Activated CD4-positive, alpha-beta T cell treated with anti-CD3 and anti-CD28 coated beads, Interleukin-2, amount 10 ng/mL, durations not matched to agents 24 days and 14 days (primary cell): ENCODE data around the gene C20orf96. TPM values are rescaled to one million over a fixed set of nuclear protein-coding genes. Genes with fewer than 3 reads are reported as not detected.
"Not testable (repeated sequence)": the region's sequence is repeated elsewhere in the genome, so short reads cannot be mapped to it uniquely, and the experiment has no call there.

Experiments used
- DNase-seq: peaks from one replicate; pipeline ENCODE4 v3.0.0; 2022
- H3K27ac Mint-ChIP-seq: one replicate; pipeline ENCODE4 v1.8.0; 2022; ENCODE audit warnings: mild to moderate bottlenecking, mixed read lengths
- H3K27me3 Mint-ChIP-seq: one replicate; pipeline ENCODE4 v1.8.0; 2022; ENCODE audit warnings: mixed read lengths
- H3K36me3 Mint-ChIP-seq: one replicate; pipeline ENCODE4 v1.8.0; 2022; ENCODE audit warnings: low read depth, mild to moderate bottlenecking, mixed read lengths
- H3K4me1 Mint-ChIP-seq: one replicate; pipeline ENCODE4 v1.8.0; 2021; ENCODE audit warnings: mixed read lengths
- H3K4me3 Mint-ChIP-seq: one replicate; pipeline ENCODE4 v1.8.0; 2022; ENCODE audit warnings: mild to moderate bottlenecking, moderate library complexity, mixed read lengths
- H3K9me3 Mint-ChIP-seq: one replicate; pipeline ENCODE4 v1.8.0; 2021; ENCODE audit warnings: mixed read lengths
- intact Hi-C: fragments of 100-400 bp; cut with micrococcal nuclease; formaldehyde crosslinking; loops from one replicate; pipeline ENCODE4 v1.15.1; 2023
- total RNA-seq: library from RNA; stranded (reverse); gene quantifications from 2 replicates; pipeline ENCODE4 v1.2.3, GENCODE V29; 2022

C20orf96 gene
- total RNA-seq, 1 donor from 2014 or later: 6.7 TPM

GRCh38 chr20:258963-259362, 31.6 kb downstream of the C20orf96 start:
- Mint-ChIP-seq H3K27ac (no peak overlapping the region), H3K4me3 (no peak overlapping the region)
- intact Hi-C loops: no loop called here

GRCh38 chr20:258269-258858, 32.2 kb downstream of the C20orf96 start:
- H3K27ac Mint-ChIP-seq: no peak overlapping the region
- intact Hi-C loops: no loop called here

More at GRCh38 chr20:258963-259362, 31.6 kb downstream of the C20orf96 start:
- H3K27me3 Mint-ChIP-seq: peaks cover 6% of the 10 kb centered on the region
- no peaks in the 10 kb centered on the region for H3K36me3 Mint-ChIP-seq
- no peak for DNase-seq
- peaks cover 13% of the 10 kb centered on the region for H3K4me1 Mint-ChIP-seq
- H3K9me3 Mint-ChIP-seq: no peaks in the 10 kb centered on the region

GRCh38 chr20:257419-257818, 33.1 kb downstream of the C20orf96 start, which contains the start of gene DEFB132:
Gene DEFB132 (plus strand): TSS chr20:257724. CDS start chr20:257779, 55 bp downstream.
- peaks cover 6% of the 10 kb centered on the region for H3K27me3 Mint-ChIP-seq
- no peak for DNase-seq
- H3K36me3 Mint-ChIP-seq: no peaks in the 10 kb centered on the region
- no peak within 1 kb of the TSS for H3K27ac Mint-ChIP-seq
- H3K4me3 Mint-ChIP-seq: no peak within 1 kb of the TSS
- intact Hi-C loops: no loop called here
- peaks cover 13% of the 10 kb centered on the region for H3K4me1 Mint-ChIP-seq
- H3K9me3 Mint-ChIP-seq: no peaks in the 10 kb centered on the region

More at GRCh38 chr20:258269-258858, 32.2 kb downstream of the C20orf96 start:
- DNase-seq: no peak
- no peak overlapping the region for H3K4me3 Mint-ChIP-seq
- no peaks in the 10 kb centered on the region for H3K36me3 Mint-ChIP-seq
- no peaks in the 10 kb centered on the region for H3K9me3 Mint-ChIP-seq
- peaks cover 6% of the 10 kb centered on the region for H3K27me3 Mint-ChIP-seq
- H3K4me1 Mint-ChIP-seq: peaks cover 13% of the 10 kb centered on the region

GRCh38 chr20:253447-253846, 37.1 kb downstream of the C20orf96 start:
- peaks cover 10% of the 10 kb centered on the region for H3K4me1 Mint-ChIP-seq
- intact Hi-C loops: not testable (repeated sequence)

GRCh38 chr20:252801-253200, 37.7 kb downstream of the C20orf96 start:
- no peaks in the 10 kb centered on the region for H3K9me3 Mint-ChIP-seq
- peaks cover 4% of the 10 kb centered on the region for H3K27me3 Mint-ChIP-seq
- intact Hi-C loops: no loop called here
- no peak for DNase-seq
- H3K36me3 Mint-ChIP-seq: no peaks in the 10 kb centered on the region
- no peak overlapping the region for H3K4me3 Mint-ChIP-seq
- no peak overlapping the region for H3K27ac Mint-ChIP-seq
- H3K4me1 Mint-ChIP-seq: peaks cover 7% of the 10 kb centered on the region

More at GRCh38 chr20:253447-253846, 37.1 kb downstream of the C20orf96 start:
- not testable (repeated sequence) for H3K36me3 Mint-ChIP-seq, H3K9me3 Mint-ChIP-seq, H3K27me3 Mint-ChIP-seq, DNase-seq, H3K4me3 Mint-ChIP-seq
- peak overlapping the region; percentile 49 for H3K27ac Mint-ChIP-seq

GRCh38 chr20:251354-251753, 39.2 kb downstream of the C20orf96 start:
- Mint-ChIP-seq H3K9me3 (peaks cover 5% of the 10 kb centered on the region), H3K4me1 (peaks cover 7% of the 10 kb centered on the region), H3K27me3 (no peaks in the 10 kb centered on the region), H3K4me3 (no peak overlapping the region), H3K27ac (no peak overlapping the region), H3K36me3 (no peaks in the 10 kb centered on the region)
- no peak for DNase-seq
- intact Hi-C loops: no loop called here

GRCh38 chr20:242905-243304, 47.6 kb downstream of the C20orf96 start:
- DNase-seq: no peak
- H3K4me3 Mint-ChIP-seq: no peak overlapping the region
- peaks cover 5% of the 10 kb centered on the region for H3K9me3 Mint-ChIP-seq
- H3K27me3 Mint-ChIP-seq: peaks cover 9% of the 10 kb centered on the region
- peaks cover 8% of the 10 kb centered on the region for H3K4me1 Mint-ChIP-seq
- no peaks in the 10 kb centered on the region for H3K36me3 Mint-ChIP-seq
- no peak overlapping the region for H3K27ac Mint-ChIP-seq
- intact Hi-C loops: no loop called here

- Mint-ChIP-seq H3K36me3 (no peaks in the 10 kb centered on the region), H3K4me3 (peak overlapping the region; percentile 72), H3K27me3 (peaks cover 2% of the 10 kb centered on the region), H3K4me1 (peaks cover 19% of the 10 kb centered on the region), H3K9me3 (no peaks in the 10 kb centered on the region), H3K27ac (peak overlapping the region; percentile 82)
- DNase-seq: no peak
- intact Hi-C loops: loop anchor here (1.0 to 2.0 kb wide), 3 partner anchors 29 to 87 kb away; partner anchors contain the start of gene SOX12
Observed at GRCh38 chr20:237929-238328, 52.6 kb downstream of the C20orf96 start.

GRCh38 chr20:237489-237888, 53.1 kb downstream of the C20orf96 start:
- Mint-ChIP-seq H3K27ac (peak overlapping the region; percentile 82), H3K36me3 (no peaks in the 10 kb centered on the region), H3K4me3 (peak overlapping the region; percentile 72), H3K9me3 (no peaks in the 10 kb centered on the region), H3K27me3 (no peaks in the 10 kb centered on the region), H3K4me1 (peaks cover 19% of the 10 kb centered on the region)
- intact Hi-C loops: loop anchor here (1.0 to 2.0 kb wide), 3 partner anchors 29 to 88 kb away; partner anchors contain the start of gene SOX12
- peak; percentile 76 for DNase-seq

- intact Hi-C loops: loop anchor here (2.0 kb wide), 2 partner anchors 27 to 31 kb away; no protein-coding TSS in a partner anchor
- H3K4me1 Mint-ChIP-seq: peaks cover 19% of the 10 kb centered on the region
- no peaks in the 10 kb centered on the region for H3K27me3 Mint-ChIP-seq
- peak; percentile 50 for DNase-seq
- no peak overlapping the region for H3K4me3 Mint-ChIP-seq
- peaks cover 2% of the 10 kb centered on the region for H3K9me3 Mint-ChIP-seq
- H3K27ac Mint-ChIP-seq: no peak overlapping the region
- H3K36me3 Mint-ChIP-seq: no peaks in the 10 kb centered on the region
Observed at GRCh38 chr20:235891-236290, 54.7 kb downstream of the C20orf96 start.

- Mint-ChIP-seq H3K4me3 (no peak overlapping the region), H3K27ac (peak overlapping the region; percentile 65), H3K27me3 (peaks cover 14% of the 10 kb centered on the region), H3K4me1 (peaks cover 14% of the 10 kb centered on the region), H3K9me3 (peaks cover 15% of the 10 kb centered on the region), H3K36me3 (no peaks in the 10 kb centered on the region)
- peak; percentile 56 for DNase-seq
- intact Hi-C loops: no loop called here
Observed at GRCh38 chr20:227439-228105, 63.0 kb downstream of the C20orf96 start.

GRCh38 chr20:226958-227357, 63.6 kb downstream of the C20orf96 start, which contains the start of gene DEFB129:
Gene DEFB129 (plus strand): TSS chr20:227258. CDS start chr20:227289, 31 bp downstream.
- intact Hi-C loops: no loop called here
- Mint-ChIP-seq H3K4me3 (no peak within 1 kb of the TSS), H3K27ac (peak within 1 kb of the TSS; percentile 65), H3K36me3 (no peaks in the 10 kb centered on the region), H3K4me1 (peaks cover 14% of the 10 kb centered on the region), H3K9me3 (peaks cover 12% of the 10 kb centered on the region), H3K27me3 (peaks cover 18% of the 10 kb centered on the region)
- no peak for DNase-seq

- H3K9me3 Mint-ChIP-seq: peaks cover 12% of the 10 kb centered on the region
- DNase-seq, H3K36me3 Mint-ChIP-seq, intact Hi-C loops, H3K27ac Mint-ChIP-seq, H3K4me3 Mint-ChIP-seq: not testable (repeated sequence)
- H3K27me3 Mint-ChIP-seq: peaks cover 25% of the 10 kb centered on the region
- peaks cover 14% of the 10 kb centered on the region for H3K4me1 Mint-ChIP-seq
Observed at GRCh38 chr20:225879-226278, 64.7 kb downstream of the C20orf96 start.

- intact Hi-C loops: no loop called here
- Mint-ChIP-seq H3K27me3 (peaks cover 47% of the 10 kb centered on the region), H3K4me1 (peaks cover under 1% of the 10 kb centered on the region), H3K4me3 (no peak overlapping the region), H3K36me3 (no peaks in the 10 kb centered on the region), H3K9me3 (peaks cover 4% of the 10 kb centered on the region), H3K27ac (no peak overlapping the region)
- no peak for DNase-seq
Observed at GRCh38 chr20:221258-221830, 69.2 kb downstream of the C20orf96 start.
